Lung microvascular endothelial cell (primary cell): ENCODE results near the gene CES1. TPM values are rescaled to one million over a fixed set of nuclear protein-coding genes. Genes with fewer than 3 reads are reported as not detected.
"Not testable (repeated sequence)": the region's sequence is repeated elsewhere in the genome, so short reads cannot be mapped to it uniquely, and the experiment has no call there.

ENCODE experiments used
- DNase-seq, 2 donors: peaks; one replicate each; pipeline versions ENCODE4 v3.0.0 to v3.0.0-alpha.2; 2010; ENCODE audit warnings: low read depth in 2 of 2
- total RNA-seq: library from RNA; depleted of rRNA; stranded (reverse); fragments of >200 nt; gene quantifications from 2 replicates; pipeline ENCODE4 v1.2.1, GENCODE V29; 2014

CES1 gene
- total RNA-seq, 1 donor from 2014 or later = 1.4 TPM

DNA sequence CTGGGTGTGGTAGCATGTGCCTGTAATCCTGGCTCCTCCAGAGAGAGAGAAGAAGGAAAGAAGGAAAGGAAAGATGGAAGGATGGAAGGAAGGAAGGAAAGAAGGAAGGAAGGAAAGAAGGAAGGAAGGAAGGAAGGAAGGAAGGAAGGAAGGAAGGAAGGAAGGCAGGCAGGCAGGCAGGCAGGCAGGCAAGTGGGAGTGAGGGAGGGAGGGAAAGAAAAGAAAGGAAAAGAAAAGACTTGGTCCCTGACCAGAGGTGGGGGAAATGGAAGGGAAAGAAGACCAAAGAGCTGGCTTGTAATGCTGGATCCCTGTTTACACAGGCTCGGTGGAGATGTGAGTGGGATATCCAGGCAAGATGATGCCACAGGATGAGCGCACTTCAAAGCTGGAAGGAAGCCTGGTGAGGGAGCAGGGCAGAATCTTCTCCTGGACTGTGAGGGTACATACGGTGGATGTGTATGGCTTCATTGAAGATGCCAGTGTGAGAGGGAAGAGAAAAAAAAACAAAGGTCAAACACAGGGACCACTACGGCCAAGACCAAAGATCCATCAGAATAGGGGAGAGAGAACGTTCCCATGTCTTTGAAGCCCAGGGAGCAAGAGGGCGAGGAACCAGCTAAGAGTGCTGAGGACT lies 2.1 kb downstream of the CES1 start:
- no peak for DNase-seq

DNA sequence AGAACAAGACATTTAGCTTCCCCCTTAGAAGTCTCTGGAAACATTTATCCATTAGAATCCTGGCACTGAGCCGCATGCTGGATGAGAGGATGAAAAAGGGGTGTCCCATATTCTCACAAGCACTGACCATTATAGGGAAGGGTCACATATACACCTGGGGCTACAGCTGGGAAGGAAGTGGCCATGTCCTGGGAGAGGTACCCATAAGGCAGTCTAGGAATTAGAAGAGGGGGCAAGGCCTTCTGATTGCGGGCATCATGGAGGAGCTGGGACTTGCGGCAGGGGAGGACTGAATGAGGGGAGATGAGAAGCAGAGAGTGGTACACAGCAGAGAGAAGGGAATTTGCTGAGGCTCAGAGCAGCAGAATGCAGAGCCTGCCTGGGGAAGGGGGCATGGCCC lies 3.7 kb downstream of the CES1 start:
- not testable (repeated sequence) for DNase-seq

DNA sequence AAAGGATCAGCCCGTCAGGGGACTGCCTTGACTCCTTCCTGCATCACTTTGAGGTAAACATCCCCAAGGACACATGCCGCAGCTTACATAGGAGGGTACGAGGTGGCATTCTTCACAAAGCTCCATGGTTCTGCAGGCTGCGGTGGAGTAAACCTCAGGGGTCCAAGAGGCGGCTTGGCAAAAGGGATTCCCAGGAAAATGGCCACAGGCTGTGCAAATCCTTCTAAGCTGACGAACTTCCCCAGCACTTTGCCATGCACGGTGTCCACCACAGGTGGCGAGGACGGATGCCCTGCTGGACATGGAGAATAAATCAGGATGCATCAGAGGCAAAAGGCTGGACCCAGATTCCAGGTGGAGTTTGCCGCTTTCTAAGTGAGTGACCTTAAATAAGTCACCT lies 4.2 kb downstream of the CES1 start:
- DNase-seq = no peak

DNA sequence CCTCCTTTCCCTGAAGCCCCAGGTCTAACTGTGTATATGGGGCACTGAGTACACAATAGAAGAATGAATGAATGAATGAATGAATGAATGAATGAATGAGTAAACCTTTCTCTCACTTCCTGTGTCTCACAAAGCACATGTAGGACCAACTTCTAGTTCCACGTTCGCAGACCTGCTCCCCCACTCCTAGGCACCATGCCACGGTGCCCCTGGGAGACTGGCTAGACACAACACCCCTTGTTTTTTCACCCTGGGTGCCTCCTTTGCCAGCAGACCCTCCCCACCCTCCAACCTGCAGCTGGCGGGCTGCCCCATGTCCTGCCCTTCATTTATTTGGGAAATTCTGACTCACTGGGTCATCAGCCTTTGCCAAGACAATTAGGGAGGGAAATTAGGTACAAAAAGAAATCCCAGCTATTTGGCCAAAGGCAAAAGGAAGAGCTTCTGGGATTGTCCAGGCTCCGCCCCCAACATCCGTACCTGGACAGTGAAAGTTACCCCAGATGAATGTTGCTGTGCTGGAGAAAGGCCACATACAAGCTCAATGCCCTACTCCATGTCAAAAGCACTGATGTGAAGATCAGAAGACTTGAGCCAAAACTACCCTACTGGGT lies 7.7 kb downstream of the CES1 start:
- DNase-seq = no peak

DNA sequence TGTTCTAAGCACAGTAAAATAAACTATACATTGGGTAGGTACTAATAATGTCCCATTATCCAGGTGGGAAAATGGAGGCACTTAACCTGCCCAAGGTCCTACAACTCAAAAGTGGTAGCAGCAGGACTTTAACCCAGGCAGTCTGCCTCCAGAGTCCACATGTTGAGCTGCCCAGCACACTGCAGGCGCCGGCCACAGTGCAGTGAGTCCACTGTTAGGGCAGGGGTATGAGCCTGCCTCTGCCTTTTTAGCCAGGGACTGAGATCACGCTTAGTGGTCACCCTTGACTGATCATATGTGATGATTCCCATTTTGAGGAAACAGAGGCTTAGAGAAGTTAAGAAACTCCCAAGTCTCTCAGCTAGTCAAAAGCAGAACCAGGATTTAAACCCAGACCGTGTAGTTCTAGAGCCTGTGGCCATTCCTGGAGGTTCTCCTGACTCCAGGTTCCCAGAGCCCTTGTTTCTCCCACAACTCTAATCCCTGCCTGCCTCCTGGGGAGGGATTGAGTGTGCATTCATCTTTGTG lies 8.4 kb downstream of the CES1 start:
- no peak for DNase-seq

DNA sequence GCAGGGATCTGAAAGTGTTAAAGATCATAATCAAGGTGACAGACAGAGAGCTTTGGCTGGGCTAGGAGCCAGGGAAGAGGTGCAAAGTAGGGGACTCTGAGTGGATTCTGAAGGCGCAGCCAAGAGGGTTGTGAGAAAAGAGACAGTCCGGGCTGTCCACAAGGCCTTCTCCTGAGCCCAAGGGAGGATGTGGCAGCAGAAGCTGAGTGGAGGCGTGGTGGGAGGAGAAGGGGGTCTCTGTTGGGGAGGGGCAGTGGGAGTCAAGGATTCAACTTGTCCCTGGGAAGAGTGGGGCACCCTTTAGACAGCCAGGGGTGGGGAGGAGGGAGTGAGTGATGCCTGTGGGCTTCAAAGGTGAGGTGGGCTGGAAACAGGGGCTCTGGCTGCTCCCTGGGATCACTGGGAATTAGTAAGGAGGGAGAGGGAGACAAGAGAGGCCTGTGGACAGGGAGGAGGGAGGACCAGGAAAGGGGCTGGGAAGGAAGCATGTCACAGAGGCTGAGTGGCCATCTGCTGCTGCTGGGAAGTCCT lies 10.6 kb downstream of the CES1 start:
- no peak for DNase-seq

DNA sequence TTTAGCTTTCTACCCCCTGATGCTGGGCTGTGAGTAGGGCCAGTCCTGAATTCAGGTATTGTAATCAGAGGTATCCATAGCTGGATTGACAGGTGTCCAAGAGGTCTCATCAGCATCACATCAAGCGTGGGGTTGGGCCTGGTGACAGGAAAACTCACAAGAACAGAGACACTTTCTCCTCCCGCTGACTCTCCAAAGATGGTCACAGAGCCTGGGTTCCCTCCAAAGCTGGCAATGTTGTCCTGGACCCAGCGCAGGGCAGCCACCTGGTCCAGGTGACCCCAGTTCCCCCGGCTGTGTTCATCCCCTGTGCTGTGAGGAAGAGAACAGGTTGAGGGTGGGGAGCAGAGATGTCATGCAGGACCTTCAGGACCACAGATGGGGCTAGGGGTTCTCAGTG lies 11.7 kb downstream of the CES1 start:
- DNase-seq = no peak

DNA sequence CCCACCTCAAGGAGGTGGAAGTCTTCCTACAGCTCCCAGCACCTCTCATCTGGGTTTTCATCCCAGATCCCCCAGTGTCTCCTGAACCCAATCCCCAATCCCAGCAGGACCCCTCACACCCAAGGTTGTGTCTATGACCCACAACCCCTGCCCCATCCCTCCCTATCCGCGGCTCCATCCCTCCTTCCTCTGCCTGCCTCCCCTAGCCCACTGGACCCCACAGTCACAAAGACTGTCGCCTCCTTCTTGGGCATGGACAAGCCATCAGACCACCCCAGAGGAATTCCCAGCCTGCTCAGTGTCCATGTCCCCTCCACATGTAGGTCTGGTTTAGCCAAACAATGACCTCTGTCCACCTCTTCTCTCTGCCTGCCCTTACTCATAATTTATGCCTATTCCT lies 12.3 kb downstream of the CES1 start:
- no peak for DNase-seq

DNA sequence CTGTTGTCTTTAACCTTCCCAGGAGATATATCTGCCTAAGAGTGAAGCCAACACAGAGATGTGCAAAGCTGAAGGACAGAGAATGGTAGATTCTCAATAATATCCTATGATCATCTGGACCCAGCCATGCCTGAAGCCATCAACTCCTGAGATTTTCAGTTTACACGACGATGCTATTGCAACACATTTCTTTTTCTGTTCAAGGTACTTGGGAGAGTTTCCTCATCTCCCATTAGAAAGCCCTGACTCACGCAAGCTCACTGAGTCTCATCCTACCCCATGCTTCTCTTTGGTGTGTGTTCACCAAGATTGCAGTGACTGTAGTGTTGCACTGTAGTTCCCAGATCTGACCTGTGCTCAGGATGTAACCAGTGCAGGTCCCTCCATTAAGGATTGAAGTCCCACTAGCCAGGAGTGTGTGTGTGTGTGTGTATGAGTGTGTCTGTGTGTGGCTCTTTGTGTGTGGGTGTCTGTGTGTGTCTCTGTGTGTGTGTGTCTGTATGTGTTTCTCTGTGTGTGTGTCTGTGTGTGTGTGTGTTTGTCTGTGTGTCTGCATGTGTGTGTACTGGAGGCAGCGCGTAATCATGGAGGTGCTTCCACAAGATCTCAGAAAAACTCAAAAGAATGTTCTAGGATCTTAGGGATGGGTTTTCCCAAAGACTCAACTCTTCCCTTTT lies 15.5 kb downstream of the CES1 start:
- no peak for DNase-seq

DNA sequence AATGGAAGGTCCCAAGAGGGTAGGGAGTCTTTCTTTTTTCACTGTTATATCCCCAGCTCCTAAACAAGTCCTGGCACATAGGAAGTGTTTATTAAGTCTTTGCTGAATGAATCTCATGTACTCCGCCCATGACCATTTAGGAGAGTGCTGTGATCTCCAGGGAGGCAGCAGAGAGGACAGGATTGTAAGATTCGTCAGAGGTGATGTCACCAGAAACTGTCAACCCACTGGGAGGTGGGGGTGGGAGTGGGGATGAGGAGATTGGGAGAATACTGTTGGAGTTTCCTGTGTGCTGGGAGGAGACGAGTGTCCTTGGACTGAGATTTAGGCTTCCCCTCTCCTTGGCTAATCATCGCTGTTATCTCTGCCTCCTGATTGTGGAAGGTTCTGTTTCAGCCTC lies 16.7 kb downstream of the CES1 start:
- DNase-seq = not testable (repeated sequence)

DNA sequence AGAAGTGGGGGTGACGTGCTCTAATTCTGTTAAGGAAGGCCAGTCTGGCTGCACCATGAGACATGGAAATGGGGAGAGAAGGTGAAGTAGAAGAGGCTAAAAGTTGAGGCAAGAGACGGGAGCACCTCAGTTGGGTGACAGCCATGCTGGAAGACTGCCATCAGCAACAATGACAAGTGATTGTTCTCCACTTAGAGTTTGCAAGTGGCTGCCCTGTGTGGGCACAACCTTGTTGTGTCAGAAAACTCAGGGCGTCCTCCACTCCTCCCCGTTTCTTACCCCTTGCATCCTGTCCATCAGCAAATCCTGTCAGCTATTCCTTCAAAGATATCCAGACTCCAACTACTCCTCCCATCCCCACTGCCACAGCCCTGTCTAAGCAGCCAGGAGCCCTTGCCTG lies 17.6 kb downstream of the CES1 start:
- no peak for DNase-seq

DNA sequence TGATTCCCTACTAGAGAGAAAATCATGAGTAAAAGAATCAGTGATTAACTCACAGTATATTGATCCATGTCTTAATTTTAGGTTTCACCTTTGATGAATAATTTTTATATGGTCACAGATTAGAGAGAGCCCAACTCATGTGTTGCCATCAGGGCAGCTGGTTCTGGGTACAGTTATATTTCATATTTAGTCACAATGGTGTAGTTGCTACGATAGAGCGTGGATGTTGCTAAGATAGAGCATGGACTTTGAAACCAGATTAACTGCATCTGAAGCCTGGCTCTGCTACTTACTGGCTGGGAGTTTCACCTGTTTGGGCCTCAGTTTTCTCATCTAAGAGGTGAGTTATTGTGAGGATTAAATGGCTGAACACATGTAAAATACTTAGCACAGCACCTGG lies 18.7 kb downstream of the CES1 start:
- DNase-seq = not testable (repeated sequence)

DNA sequence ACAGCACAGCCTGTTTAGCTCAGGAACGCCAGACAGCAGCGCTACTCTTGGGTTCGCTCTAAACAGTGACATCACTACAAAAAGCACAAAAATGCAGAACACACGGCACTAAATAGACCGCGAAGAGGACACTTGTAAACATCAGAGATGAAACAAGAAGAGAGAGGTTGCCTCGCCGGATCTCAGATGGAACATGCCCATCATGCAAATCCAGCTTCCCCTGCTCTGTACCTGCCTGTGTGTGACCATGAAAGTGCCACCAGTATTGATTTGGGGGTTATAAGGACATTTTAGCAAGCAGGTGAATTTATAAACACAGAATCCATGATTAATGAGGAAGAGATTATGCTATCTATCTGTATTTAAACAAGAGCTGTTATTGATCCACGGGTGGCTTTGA lies 19.2 kb downstream of the CES1 start:
- DNase-seq = not testable (repeated sequence)

DNA sequence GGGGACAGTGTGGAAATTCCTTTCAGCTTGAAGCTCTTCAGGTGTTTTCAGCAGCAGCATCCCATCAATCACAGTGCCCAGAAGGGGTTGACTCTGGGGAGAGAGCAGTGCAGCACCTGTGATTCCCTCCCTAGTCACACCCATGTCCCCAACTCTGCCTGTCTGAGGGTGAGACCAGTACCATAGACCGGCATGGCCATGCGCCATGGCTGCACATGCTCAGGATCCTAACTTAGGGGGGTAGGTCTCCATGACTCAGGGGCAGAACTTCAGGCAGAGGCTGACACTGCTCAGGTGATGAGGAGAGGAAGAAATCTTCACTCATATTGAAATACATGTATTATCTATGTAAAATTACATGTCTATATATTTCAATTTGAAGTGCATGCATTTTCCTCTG lies 19.9 kb downstream of the CES1 start:
- no peak for DNase-seq

DNA sequence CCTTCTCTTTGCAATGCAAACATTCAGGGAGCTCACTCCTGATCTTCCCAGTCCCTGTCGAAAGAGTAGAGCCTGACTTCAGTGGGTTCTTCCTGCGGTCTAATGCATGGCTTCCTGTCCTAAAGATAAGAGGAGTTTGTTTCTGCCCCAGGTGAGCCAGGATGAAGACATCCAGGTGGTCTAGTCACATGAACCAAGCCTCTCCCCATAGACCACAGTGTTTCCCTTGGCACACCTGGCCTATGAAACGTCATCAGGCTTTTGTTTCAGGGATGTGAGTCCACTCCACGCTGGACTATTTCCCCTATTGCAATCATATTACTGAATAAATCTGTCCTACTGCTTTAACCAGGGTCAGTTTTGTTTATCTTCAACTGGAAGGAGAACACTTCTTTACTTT lies 21.1 kb downstream of the CES1 start:
- no peak for DNase-seq

DNA sequence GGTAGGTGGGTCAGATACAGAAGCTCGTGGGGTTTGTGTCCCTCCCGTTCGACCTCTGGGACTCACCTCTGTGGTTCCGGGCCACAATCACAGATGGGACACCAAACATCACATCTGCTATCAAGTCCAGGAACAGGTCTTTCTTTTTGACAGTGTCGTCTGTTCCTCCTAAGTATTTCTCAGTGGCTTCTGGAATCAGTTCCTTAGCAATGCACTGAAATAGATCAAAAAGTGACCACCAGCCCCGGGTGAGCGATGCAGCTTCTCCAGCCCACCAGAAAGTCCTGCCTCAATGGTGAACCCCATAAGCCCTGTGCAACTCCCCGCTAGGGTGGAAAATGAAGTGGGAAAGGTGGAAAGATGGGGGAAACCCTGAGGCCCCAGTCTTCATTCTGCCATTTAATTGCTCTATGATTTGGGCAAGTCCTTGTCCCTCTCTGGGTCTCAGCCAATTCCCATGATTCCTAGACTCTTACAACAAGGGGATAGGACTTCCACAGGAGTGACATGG lies 22.4 kb downstream of the CES1 start:
- DNase-seq = no peak

DNA sequence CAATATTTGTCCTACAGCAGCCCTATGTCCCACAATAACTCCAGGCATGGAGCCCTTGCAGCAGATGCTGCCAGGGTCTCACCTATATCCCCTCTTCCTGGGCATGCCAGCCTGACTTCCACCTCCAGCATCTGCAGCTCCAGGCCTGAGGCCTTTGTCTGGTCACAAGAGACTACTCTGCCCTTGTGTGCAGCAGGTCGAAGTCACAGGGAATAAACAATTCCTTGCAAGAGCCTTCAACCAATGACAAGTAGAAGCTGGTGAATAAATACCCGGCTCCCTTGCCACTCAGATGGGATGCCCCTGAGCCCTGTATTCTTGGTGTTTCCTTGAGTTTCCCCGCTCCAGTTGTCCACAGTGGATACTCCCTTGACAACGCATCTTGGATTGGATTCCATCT lies 23.0 kb downstream of the CES1 start:
- DNase-seq = no peak

DNA sequence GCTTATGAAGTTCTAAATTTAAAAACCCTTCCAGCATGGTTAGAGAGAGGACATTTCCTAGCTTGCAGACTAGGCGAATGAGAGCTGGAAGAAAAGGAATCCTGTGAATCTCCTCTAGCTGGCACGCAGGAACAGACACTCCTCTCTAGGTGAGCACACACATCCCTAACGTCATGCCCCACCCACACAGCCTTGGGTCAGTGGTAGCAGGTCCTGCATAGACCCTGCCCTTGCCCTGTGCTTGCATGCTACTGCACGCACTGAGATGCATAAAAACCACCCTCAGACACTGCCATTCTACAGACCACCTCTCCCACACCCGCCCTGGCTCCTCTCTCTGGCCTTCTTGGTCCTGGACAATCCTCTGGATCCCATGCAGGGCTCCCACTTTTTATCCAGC lies 23.5 kb downstream of the CES1 start:
- DNase-seq = no peak

DNA sequence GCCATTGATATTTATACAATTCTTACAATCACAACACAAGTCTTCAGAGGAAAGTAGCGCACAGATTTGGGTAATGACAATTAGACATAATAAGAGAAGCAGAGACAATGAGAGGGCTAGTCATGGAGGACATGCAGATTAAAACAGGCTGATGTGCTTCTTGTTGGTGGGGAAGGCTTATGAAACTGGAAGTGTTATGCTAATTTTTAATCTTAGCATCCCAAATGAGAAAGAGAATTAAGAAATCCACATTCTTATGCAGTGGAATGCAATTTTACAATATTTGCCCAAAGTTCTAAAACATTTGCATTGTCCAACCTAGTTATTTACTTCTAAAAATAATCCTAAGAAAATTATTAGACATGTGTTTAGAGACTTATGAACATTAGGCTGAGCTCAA lies 24.6 kb downstream of the CES1 start:
- not testable (repeated sequence) for DNase-seq

DNA sequence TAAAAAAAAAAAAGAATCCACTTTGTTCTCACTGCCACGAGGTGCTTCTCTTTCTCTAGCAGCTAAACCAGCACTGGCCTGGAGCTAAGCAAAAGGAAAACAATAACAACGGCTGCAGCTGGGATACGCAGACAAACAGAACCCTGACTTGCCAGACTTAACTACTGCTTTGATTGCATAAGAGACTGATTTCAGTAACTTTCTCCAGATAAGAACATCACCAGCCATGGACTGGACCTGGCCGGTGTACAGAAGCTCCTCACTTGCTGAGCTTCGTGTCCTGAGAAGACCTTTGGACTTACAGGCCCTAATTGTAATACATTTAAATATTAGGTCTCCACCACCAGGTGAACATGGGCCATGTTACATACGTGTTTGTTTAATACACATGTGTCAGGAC lies 27.8 kb downstream of the CES1 start:
- DNase-seq = not testable (repeated sequence)

DNA sequence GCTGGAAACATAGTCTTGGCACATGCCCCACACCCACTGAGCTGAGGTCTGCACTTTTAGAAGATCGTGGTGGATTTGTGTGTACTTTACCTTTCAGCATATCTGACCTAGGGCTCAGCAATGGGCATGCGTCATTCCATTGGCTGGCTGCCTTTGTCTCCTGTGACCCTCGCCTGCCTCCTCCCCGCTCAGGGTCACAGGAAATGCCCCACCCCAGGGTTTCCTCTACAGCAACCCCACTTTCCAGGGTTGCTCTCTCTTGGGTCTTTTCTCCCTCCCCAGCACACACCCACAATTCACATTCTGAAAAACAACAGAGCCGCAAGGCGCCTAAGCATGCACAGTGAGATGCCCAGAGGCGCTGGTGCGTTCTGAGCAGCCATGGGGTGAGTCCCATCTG lies 29.2 kb downstream of the CES1 start:
- DNase-seq = not testable (repeated sequence)

DNA sequence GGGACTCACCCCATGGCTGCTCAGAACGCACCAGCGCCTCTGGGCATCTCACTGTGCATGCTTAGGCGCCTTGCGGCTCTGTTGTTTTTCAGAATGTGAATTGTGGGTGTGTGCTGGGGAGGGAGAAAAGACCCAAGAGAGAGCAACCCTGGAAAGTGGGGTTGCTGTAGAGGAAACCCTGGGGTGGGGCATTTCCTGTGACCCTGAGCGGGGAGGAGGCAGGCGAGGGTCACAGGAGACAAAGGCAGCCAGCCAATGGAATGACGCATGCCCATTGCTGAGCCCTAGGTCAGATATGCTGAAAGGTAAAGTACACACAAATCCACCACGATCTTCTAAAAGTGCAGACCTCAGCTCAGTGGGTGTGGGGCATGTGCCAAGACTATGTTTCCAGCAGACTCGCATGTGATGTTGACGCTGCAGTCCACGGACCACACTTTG lies 39.9 kb downstream of the CES1 start:
- DNase-seq = not testable (repeated sequence)
